SK-N-SH (cell line): ENCODE results near the gene AHCY. TPM values are rescaled to one million over a fixed set of nuclear protein-coding genes. Genes with fewer than 3 reads are reported as not detected.

Source experiments
- CTCF ChIA-PET: fragments of 300-600, 350-600 bp; formaldehyde crosslinking; extraction: SDS; loops from one replicate; lab custom pipeline; 2021; lab: Yijun Ruan, JAX
- POLR2A ChIA-PET: fragments of 350-600 bp; sonication (Branson Sonifier 250); formaldehyde crosslinking; extraction: SDS; loops from one replicate; lab custom pipeline; 2020; ENCODE audit warnings: antibody characterized with exemption, inconsistent platforms; lab: Yijun Ruan, JAX
- DNase-seq: peaks from one replicate; pipeline ENCODE4 v3.0.0; 2012
- H2AFZ ChIP-seq: fragments of 200-600 bp; sonication (generic); 2 replicates; pipeline ENCODE4 v1.8.1; 2016; ENCODE audit warnings: antibody characterized with exemption, mild to moderate bottlenecking, low read depth
- H3F3A ChIP-seq: fragments of 200-600 bp; sonication (generic); replicated peaks from 2 replicates; pipeline ENCODE3; 2016; ENCODE audit warnings: antibody characterized with exemption, mild to moderate bottlenecking; ENCODE audit not compliant: insufficient read depth
- H3K27ac ChIP-seq, 2 experiments: fragments of 200-500 bp in 1 of 2; fragments of 200-600 bp in 1 of 2; sonication (Bioruptor generic) in 1 of 2; sonication (generic), shearing (Covaris generic) in 1 of 2; 2 replicates each; pipeline versions ENCODE4 v1.5.1 to v1.6.1; 2014 to 2016; ENCODE audit warnings: low read depth in 2 of 2, inconsistent platforms in 1 of 2, low read length in 1 of 2, mild to moderate bottlenecking in 1 of 2, mixed read lengths in 1 of 2
- H3K27me3 ChIP-seq: fragments of 200-600 bp; sonication (generic), shearing (Covaris generic); 2 replicates; pipeline ENCODE4 v1.6.1; 2016; ENCODE audit warnings: mixed run types; ENCODE audit not compliant: insufficient read depth
- H3K36me3 ChIP-seq, 2 experiments: fragments of 200-500 bp in 1 of 2; fragments of 200-600 bp in 1 of 2; sonication (Bioruptor generic) in 1 of 2; sonication (generic) in 1 of 2; replicated peaks in 1 of 2; 2 replicates each; pipeline versions ENCODE3 to v1.5.1; 2014 to 2016; ENCODE audit warnings: low read length in 1 of 2, mild to moderate bottlenecking in 1 of 2; ENCODE audit not compliant: insufficient read depth in 2 of 2, control insufficient read depth in 1 of 2
- H3K4me1 ChIP-seq, 2 experiments: fragments of 200-500 bp in 1 of 2; fragments of 200-600 bp in 1 of 2; sonication (Bioruptor generic) in 1 of 2; sonication (generic), shearing (Covaris generic) in 1 of 2; 2 replicates each; pipeline versions ENCODE4 v1.5.1 to v1.6.1; 2014 to 2016; ENCODE audit warnings: low read depth in 1 of 2, low read length in 1 of 2, mixed run types in 1 of 2; ENCODE audit not compliant: insufficient read depth in 2 of 2, control insufficient read depth in 1 of 2
- H3K4me2 ChIP-seq: fragments of 200-600 bp; sonication (generic), shearing (Covaris generic); 2 replicates; pipeline ENCODE4 v1.6.1; 2017; ENCODE audit warnings: mixed run types
- H3K4me3 ChIP-seq, 2 experiments: fragments of 200-500 bp in 1 of 2; fragments of 200-600 bp in 1 of 2; sonication (Bioruptor generic) in 1 of 2; sonication (generic), shearing (Covaris generic) in 1 of 2; 2 replicates each; pipeline versions ENCODE4 v1.5.1 to v1.8.1; 2014 to 2016; ENCODE audit warnings: low read depth in 2 of 2, inconsistent platforms in 1 of 2, low read length in 1 of 2, mild to moderate bottlenecking in 1 of 2, mixed read lengths in 1 of 2, moderate library complexity in 1 of 2
- H3K79me2 ChIP-seq: fragments of 200-600 bp; sonication (generic); 2 replicates; pipeline ENCODE4 v1.8.1; 2017; ENCODE audit warnings: mild to moderate bottlenecking; ENCODE audit not compliant: insufficient read depth
- H3K9ac ChIP-seq: fragments of 200-600 bp; sonication (generic); 2 replicates; pipeline ENCODE4 v1.6.1; 2017; ENCODE audit warnings: mixed run types
- H3K9me2 ChIP-seq: fragments of 200-600 bp; sonication (generic); 2 replicates; pipeline ENCODE4 v1.6.1; 2017; ENCODE audit warnings: mixed run types
- H3K9me3 ChIP-seq: fragments of 200-600 bp; sonication (generic); 2 replicates; pipeline ENCODE4 v1.6.1; 2017; ENCODE audit warnings: mixed run types, mild to moderate bottlenecking, moderate library complexity
- H4K20me1 ChIP-seq: fragments of 200-600 bp; sonication (generic); 2 replicates; pipeline ENCODE4 v1.6.1; 2017; ENCODE audit warnings: mild to moderate bottlenecking, mixed run types; ENCODE audit not compliant: insufficient read depth
- ELF1 ChIP-seq: IDR thresholded peaks from 2 replicates; pipeline ENCODE4 v1.4.0; 2012
- EZH2phosphoT487 ChIP-seq: fragments of 200-600 bp; sonication (generic); IDR thresholded peaks from 2 replicates; pipeline ENCODE4 v1.6.1; 2017; ENCODE audit warnings: low read depth, mixed run types, mild to moderate bottlenecking, antibody characterized with exemption, moderate library complexity, borderline replicate concordance
- GATA2 ChIP-seq: sonication (generic); formaldehyde crosslinking; IDR thresholded peaks from 2 replicates; pipeline ENCODE4 v1.5.0; 2020; ENCODE audit warnings: mild to moderate bottlenecking, missing genetic modification reagents
- MEF2A ChIP-seq: IDR thresholded peaks from 2 replicates; pipeline ENCODE4 v1.4.0; 2012; ENCODE audit warnings: low read depth, borderline replicate concordance
- NFIC ChIP-seq: IDR thresholded peaks from 2 replicates; pipeline ENCODE4 v1.4.0; 2012; ENCODE audit warnings: borderline replicate concordance
- RAD21 ChIP-seq: IDR thresholded peaks from 2 replicates; pipeline ENCODE4 v1.6.1; 2012; ENCODE audit warnings: mild to moderate bottlenecking, low read length
- SMC3 ChIP-seq: IDR thresholded peaks from 2 replicates; pipeline ENCODE4 v1.6.1; 2012; ENCODE audit warnings: low read depth, low read length, improper control_type of control experiment
- YY1 ChIP-seq: IDR thresholded peaks from 2 replicates; pipeline ENCODE4 v1.4.0; 2012; ENCODE audit warnings: low read depth, mild to moderate bottlenecking
- WGBS: methylation state at CpG from one replicate; pipeline ENCODE4 v1.1.6; 2017; ENCODE audit warnings: low lambda C conversion rate; 5-methylcytosine and 5-hydroxymethylcytosine counted together
- polyA plus RNA-seq, 3 experiments: library from polyadenylated mRNA; depleted of rRNA; stranded (reverse); fragments of >200 nt; gene quantifications; 2 replicates each; pipeline ENCODE4 v1.2.3, GENCODE V29; 2012
- TF ChIP-seq, protein P1 (sequence below): IDR thresholded peaks from 2 replicates; pipeline ENCODE4; 2012
- TF ChIP-seq, protein P2 (sequence below): IDR thresholded peaks from 2 replicates; pipeline ENCODE4 v1.4.0; 2012; ENCODE audit warnings: low read depth, borderline replicate concordance
- TF ChIP-seq, protein P3 (sequence below): fragments of 150-350 bp; IDR thresholded peaks from 2 replicates; pipeline ENCODE4 v1.6.1; 2016; ENCODE audit warnings: mild to moderate bottlenecking, low read depth, low read length

Gene AHCY
- polyA plus RNA-seq, 1 of the 3 experiments (the other 2 are of a cell fraction): 196 TPM

DNA sequence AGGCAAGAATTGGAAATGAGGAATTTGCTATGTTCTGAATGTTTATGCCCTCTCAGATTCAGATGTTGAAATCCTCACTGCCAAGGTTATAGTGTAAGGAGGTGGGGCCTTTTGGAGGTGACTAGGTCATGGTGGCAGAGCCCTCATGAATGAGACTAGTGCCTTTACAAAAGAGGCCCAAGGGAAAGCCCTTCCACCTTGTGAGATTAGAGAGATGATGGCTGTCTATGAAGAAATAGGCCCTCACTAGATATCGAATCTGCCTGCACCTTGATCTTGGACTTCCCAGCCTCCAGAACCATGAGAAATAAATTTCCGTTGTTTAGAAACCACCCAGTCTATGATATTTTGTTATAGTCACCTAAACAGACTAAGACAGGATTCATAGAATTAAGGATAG lies 51.5 kb downstream of the AHCY start:
- H2AFZ ChIP-seq: no peak overlapping the region
- ChIA-PET POLR2A (no interaction called here), CTCF (no interaction called here)
- TF ChIP-seq, protein P1, sequence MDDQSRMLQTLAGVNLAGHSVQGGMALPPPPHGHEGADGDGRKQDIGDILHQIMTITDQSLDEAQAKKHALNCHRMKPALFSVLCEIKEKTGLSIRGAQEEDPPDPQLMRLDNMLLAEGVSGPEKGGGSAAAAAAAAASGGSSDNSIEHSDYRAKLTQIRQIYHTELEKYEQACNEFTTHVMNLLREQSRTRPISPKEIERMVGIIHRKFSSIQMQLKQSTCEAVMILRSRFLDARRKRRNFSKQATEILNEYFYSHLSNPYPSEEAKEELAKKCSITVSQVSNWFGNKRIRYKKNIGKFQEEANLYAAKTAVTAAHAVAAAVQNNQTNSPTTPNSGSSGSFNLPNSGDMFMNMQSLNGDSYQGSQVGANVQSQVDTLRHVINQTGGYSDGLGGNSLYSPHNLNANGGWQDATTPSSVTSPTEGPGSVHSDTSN: no peak
- no peak overlapping the region for H3K9ac ChIP-seq
- WGBS: 68% methylated on average over 2 of the region's 2 CpGs
- H3K27ac ChIP-seq: no peak overlapping the region
- H3K9me3 ChIP-seq: no peaks in the 10 kb centered on the region
- no peaks in the 10 kb centered on the region for H4K20me1 ChIP-seq
- H3K27me3 ChIP-seq: no peaks in the 10 kb centered on the region
- peaks cover under 1% of the 10 kb centered on the region for H3F3A ChIP-seq
- DNase-seq: no peak
- H3K9me2 ChIP-seq: no peaks in the 10 kb centered on the region
- H3K79me2 ChIP-seq: no peaks in the 10 kb centered on the region
- H3K4me2 ChIP-seq: no peak overlapping the region
- no peak overlapping the region for H3K4me3 ChIP-seq
- H3K36me3 ChIP-seq: no peaks in the 10 kb centered on the region
- no peaks in the 10 kb centered on the region for H3K4me1 ChIP-seq

DNA sequence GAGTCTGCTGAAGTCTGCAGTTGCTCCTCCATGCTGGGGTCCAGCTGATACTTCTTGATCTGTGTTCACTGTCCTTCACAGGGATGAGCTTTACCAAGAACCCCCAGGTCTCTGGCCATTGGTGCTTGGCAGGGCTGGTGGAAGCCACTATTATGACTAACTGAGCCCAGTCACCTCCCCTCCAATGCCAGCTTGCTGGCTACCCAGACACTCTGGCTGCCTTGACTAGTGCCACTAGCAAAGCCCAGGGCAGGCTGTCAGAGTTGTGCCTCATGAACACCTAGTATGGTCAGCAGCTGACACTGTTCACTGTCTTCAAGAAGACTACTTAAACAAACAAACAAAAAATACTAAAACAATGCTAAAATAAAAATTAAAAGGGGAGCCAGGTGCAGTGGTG lies 53.1 kb downstream of the AHCY start:
- POLR2A ChIA-PET: no interaction called here
- H3K27me3 ChIP-seq: no peaks in the 10 kb centered on the region
- H3F3A ChIP-seq: peaks cover 2% of the 10 kb centered on the region
- no peaks in the 10 kb centered on the region for H3K4me1 ChIP-seq
- CTCF ChIA-PET: interaction anchor here (1.2 kb wide), 1 partner anchor 59 kb away, joined by 3 read pairs; no protein-coding TSS in a partner anchor
- TF ChIP-seq SMC3: no peak
- no peak for TF ChIP-seq EZH2phosphoT487
- TF ChIP-seq MEF2A: no peak
- no peak for TF ChIP-seq NFIC
- TF ChIP-seq, protein P2, sequence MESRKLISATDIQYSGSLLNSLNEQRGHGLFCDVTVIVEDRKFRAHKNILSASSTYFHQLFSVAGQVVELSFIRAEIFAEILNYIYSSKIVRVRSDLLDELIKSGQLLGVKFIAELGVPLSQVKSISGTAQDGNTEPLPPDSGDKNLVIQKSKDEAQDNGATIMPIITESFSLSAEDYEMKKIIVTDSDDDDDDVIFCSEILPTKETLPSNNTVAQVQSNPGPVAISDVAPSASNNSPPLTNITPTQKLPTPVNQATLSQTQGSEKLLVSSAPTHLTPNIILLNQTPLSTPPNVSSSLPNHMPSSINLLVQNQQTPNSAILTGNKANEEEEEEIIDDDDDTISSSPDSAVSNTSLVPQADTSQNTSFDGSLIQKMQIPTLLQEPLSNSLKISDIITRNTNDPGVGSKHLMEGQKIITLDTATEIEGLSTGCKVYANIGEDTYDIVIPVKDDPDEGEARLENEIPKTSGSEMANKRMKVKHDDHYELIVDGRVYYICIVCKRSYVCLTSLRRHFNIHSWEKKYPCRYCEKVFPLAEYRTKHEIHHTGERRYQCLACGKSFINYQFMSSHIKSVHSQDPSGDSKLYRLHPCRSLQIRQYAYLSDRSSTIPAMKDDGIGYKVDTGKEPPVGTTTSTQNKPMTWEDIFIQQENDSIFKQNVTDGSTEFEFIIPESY: no peak
- TF ChIP-seq RAD21: no peak
- TF ChIP-seq GATA2 (CRISPR knock-in tag): no peak
- TF ChIP-seq YY1: no peak
- TF ChIP-seq, protein P3, sequence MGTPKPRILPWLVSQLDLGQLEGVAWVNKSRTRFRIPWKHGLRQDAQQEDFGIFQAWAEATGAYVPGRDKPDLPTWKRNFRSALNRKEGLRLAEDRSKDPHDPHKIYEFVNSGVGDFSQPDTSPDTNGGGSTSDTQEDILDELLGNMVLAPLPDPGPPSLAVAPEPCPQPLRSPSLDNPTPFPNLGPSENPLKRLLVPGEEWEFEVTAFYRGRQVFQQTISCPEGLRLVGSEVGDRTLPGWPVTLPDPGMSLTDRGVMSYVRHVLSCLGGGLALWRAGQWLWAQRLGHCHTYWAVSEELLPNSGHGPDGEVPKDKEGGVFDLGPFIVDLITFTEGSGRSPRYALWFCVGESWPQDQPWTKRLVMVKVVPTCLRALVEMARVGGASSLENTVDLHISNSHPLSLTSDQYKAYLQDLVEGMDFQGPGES: no peak
- TF ChIP-seq ELF1: no peak
- TF ChIP-seq, all 33 proteins: peak for 0
- no peak overlapping the region for H3K9ac ChIP-seq
- H4K20me1 ChIP-seq: no peaks in the 10 kb centered on the region
- H2AFZ ChIP-seq: no peak overlapping the region
- no peaks in the 10 kb centered on the region for H3K79me2 ChIP-seq
- DNase-seq: no peak
- H3K9me2 ChIP-seq: no peaks in the 10 kb centered on the region
- no peaks in the 10 kb centered on the region for H3K9me3 ChIP-seq
- H3K27ac ChIP-seq: no peak overlapping the region
- H3K4me2 ChIP-seq: no peak overlapping the region
- no peaks in the 10 kb centered on the region for H3K36me3 ChIP-seq
- no peak overlapping the region for H3K4me3 ChIP-seq
